GM12872 (cell line): ENCODE results near the gene PRSS22.

ENCODE experiments used
- TF ChIP-seq, protein P1 (sequence below): IDR thresholded peaks from 3 replicates; pipeline ENCODE4 v1.5.1; 2011; ENCODE audit warnings: low read depth, mild to moderate bottlenecking, low read length, moderate library complexity; ENCODE audit not compliant: insufficient read depth

PRSS22 gene

DNA sequence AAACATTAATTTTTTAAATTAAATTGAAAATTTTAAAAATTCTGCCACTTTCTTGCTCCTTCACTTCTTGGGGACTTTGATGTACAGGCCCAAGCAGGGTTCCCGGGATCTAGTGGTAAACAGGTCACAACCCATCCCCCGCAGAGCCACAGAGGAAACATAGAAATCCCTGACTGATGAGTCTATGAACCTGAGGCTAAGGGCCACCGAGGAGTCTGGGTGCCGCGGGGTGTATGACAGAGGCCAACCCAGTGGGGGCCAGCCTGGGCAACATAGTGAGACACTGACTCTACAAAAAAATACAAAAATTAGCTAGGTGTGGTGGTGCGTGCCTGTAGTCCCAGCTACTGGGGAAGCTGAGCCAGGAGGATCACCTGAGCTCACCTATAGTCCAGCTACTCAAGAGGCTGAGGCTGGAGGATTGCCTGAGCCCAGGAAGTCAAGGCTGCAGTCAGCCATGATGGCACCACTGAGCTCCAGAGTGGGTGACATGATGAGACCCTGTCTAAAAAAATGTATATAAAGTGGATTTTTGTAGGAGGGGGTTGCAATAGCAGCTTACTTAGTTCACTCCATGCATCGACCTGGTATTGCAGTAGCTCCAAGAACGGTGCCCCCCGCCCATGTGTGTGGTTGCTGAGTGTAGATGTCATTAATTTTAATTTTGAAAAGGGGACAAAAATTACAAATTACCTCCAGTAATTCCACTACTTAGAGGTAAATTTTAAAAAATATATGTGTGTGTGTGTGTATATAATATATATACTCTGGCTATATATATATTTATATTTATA is 44.6 kb upstream of the PRSS22 start:
- TF ChIP-seq, protein P1, sequence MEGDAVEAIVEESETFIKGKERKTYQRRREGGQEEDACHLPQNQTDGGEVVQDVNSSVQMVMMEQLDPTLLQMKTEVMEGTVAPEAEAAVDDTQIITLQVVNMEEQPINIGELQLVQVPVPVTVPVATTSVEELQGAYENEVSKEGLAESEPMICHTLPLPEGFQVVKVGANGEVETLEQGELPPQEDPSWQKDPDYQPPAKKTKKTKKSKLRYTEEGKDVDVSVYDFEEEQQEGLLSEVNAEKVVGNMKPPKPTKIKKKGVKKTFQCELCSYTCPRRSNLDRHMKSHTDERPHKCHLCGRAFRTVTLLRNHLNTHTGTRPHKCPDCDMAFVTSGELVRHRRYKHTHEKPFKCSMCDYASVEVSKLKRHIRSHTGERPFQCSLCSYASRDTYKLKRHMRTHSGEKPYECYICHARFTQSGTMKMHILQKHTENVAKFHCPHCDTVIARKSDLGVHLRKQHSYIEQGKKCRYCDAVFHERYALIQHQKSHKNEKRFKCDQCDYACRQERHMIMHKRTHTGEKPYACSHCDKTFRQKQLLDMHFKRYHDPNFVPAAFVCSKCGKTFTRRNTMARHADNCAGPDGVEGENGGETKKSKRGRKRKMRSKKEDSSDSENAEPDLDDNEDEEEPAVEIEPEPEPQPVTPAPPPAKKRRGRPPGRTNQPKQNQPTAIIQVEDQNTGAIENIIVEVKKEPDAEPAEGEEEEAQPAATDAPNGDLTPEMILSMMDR = no peak

DNA sequence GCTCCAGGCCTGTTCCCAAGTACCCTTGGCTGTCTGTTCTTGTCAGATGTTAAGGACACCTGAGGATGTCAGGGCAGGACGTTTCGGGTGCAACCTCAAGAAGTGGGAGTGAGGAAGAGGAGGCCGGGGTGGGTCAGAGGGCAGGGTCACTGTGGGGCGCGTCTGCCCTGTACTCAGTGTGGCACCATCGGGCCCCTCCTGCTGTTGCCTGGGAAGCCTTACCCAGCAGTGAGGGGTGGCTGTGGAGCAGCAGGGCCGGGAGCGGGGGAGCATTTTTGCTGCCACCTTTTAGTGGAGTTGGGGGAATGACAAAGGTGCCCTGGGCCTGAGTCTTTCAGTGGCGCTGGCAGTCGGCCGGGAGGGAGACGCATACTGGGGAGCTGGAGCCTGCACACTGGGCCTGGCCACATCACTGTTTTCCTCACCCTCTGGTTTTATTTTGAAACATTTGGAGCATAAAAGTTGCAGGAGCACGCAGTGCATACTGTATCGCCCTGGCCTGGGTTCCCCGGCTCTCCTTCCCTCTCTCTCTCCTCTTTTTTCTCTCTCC is 42.6 kb upstream of the PRSS22 start:
- TF ChIP-seq, protein P1 = no peak

DNA sequence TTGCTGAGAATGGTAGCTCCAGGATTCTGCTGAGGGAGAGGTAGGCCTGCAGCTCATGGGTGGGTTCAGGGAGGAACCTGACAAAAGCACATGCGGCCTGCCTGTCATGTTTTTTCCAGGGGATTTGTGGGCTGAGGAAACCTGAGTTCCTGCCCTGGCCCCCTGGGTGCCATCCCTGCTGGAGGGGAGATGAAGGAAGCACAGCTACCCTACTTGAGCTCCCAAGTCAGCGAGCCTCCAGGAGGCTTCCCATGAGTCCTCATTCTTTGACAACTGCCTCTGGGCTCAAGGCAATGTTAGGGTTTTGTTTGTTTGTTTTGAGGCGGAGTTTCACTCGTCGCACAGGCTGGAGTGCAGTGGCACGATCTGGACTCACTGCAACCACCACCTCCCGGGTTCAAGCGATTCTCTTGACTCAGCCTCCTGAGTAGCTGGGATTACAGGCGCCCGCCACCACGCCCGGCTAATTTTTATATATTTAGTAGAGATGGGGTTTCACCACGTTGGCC is 41.6 kb upstream of the PRSS22 start:
- TF ChIP-seq, protein P1 = no peak

DNA sequence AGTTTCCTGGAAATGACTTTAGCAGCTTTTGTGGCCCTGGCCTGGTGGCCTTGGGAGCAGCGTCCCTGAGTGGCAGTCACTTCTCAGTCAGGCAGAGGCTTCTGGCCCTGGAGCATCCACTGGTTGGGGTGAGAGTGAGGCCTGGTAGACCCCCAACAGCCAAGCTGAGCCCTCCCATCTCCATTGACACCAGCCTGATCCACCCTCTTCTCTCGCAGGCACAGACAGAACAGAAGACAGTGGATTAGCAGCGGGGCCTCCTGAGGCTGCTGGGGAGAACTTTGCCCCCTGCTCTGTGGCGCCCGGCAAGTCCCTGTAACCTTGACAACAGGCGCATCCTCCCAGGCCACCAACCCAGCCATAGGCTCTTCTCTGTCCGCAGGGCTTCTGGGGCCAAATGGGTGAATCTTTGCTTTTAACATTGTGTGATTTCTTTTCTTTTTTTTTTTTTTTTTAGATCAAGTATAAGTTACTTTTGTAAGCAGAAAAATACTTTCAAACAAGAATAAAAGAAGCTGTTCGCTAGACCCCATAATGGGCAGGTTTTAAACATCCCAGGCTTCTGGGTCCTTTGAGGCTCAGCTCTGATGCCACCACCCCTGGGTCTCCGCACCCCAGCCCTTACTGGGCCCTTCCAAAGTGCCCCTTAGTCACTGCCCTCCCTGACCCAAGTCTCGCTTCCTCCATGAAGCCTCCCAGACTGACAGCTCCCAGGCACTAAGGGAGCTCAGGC is 41.0 kb upstream of the PRSS22 start:
- TF ChIP-seq, protein P1 = no peak

DNA sequence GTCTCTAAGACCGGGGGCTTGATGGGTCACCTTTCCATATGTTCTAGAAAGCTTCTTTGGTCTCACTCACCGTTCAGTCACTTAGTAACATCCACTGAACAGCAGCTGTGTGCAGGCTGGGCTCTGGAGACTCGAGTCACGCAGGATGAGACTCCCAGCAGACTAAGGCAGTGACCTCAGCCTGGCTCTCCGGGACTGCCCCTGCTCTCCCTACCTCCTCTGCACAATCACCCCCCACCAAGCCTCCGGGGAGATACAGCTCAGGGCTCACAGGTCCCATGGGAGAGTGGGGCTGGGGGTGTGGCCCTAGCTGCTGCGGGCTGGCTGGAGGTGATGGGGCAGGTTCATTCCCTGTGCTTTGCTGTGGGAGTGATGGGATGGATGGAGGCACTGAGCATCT is 39.1 kb upstream of the PRSS22 start:
- TF ChIP-seq, protein P1 = no peak

DNA sequence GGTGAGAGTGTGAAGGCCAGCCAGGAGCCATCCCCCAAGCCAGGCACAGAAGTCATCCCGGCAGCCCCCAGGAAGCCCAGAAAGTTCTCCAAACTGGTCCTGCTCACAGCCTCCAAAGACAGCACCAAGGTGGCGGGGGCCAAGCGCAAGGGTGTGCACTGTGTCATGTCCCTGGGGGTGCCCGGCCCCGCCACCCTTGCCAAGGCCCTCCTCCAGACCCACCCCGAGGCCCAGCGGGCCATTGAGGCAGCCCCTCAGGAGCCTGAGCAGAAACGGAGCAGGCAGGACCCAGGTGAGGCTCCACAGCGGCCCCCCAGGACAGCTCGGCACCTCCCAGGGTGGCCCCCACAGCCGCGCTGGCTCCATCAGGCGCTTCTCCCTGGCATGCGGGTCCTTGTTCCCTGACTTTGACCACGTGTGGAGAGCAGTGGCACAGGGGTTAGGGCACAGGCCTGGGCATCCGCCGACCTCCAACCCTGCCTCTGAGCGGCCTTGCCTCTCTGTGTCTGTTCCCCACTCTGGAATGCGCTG is 38.6 kb upstream of the PRSS22 start:
- TF ChIP-seq, protein P1 = no peak

DNA sequence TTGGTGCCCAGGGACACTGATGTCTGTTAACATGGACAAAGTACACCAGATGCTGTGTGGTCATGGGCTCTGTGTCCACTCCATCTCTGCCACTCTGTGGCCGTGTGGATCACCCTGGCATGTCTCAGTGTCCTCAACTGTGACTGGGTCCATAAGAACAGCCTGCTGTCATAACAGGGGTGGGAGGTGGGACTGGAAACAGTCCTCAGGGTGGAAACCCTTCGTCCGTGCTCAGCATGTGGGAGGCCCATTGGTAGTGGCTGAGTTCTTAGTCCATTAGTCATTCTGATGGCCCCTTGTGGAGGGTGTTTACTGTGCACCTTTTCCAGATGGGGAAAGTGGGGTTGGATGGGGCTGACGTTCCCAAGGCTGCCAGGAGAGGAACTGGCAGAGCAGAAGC is 37.8 kb upstream of the PRSS22 start:
- TF ChIP-seq, protein P1 = no peak
